Measurements from ENCODE around the gene MBD6. TPM values are rescaled to one million over a fixed set of nuclear protein-coding genes. Genes with fewer than 3 reads are reported as not detected.

MBD6 gene
- total RNA-seq, 2 experiments from 2014 or later, result 53.3 to 53.4 TPM

GRCh38 chr12:57521525-57522010 lies 1.1 kb upstream of the MBD6 start:
- POLR2A ChIA-PET, result no interaction called here
- CTCF ChIA-PET, result no interaction called here

- CTCF ChIA-PET, result no interaction called here
- POLR2A ChIA-PET, result interaction anchor here (1.0 kb wide), 1 partner anchor 32 kb away, joined by 3 read pairs; no protein-coding TSS in a partner anchor
Observed at GRCh38 chr12:57522887-57523705, 472 bp downstream of the MBD6 start.

DNA sequence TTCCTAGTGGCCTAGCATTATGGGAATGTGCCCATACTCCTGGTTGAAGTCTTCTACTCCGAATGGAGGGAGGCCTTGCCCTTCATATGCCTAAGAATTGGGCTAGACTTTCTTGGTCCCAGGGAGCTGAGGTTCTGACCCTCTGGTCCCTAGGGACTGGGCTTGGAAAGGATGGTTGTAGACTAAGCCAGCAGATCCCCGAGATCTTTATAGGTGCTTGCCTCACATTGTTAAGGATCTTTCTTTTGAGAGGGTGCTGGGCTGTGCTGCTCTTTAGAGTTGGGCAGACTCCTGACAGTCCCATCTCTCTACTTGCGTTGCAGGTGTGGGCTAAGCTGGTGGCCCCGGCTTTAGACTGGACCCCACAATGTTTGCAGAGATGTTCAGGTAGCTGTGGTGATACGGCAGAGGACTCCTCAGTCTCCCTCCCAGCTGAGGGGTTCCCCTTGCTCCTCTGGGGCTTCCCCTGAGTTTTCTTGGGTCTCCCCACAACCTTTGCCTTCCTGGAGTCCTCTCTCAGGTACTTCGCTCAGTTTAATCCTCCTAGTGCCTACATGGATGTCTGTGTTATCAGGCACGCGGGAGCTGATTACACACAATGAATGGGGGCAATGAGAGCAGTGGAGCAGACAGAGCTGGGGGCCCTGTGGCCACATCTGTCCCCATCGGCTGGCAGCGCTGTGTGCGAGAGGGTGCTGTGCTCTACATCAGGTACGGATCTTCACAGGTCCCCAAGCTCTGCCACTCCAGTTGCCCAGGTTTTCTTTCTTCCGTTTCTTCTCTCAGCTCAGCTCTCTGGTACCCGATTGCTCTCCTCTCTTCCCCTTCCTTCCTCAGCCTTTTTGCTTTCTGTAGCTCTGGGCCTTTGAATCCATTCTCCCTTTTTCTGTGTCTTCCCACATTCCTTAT lies 1.3 kb downstream of the MBD6 start:
- POLR2A ChIA-PET, result interaction anchor here (0.5 to 1.0 kb wide), 5 partner anchors 23 to 217 kb away, joined by 3 to 4 read pairs (median 3); partner anchors contain the start of gene DCTN2
- CTCF ChIA-PET, result interaction anchor here (0.5 to 1.2 kb wide), 3 partner anchors 21 to 134 kb away, joined by 3 read pairs; no protein-coding TSS in a partner anchor

GRCh38 chr12:57524814-57525614 lies 2.4 kb downstream of the MBD6 start:
- ChIA-PET POLR2A (interaction anchor here (0.8 to 1.0 kb wide), 2 partner anchors 22 to 67 kb away, joined by 3 read pairs; partner anchors contain the start of gene DCTN2), CTCF (interaction anchor here (0.9 to 1.2 kb wide), 2 partner anchors 58 to 133 kb away, joined by 3 read pairs; no protein-coding TSS in a partner anchor)

- POLR2A ChIA-PET, result no interaction called here
- CTCF ChIA-PET, result no interaction called here
Observed at GRCh38 chr12:57525615-57526383, 3.2 kb downstream of the MBD6 start.

- ChIA-PET POLR2A (interaction anchor here (0.6 kb wide), 1 partner anchor 18 kb away, joined by 4 read pairs; no protein-coding TSS in a partner anchor), CTCF (no interaction called here)
Observed at GRCh38 chr12:57526477-57527126, 4.0 kb downstream of the MBD6 start.

DNA sequence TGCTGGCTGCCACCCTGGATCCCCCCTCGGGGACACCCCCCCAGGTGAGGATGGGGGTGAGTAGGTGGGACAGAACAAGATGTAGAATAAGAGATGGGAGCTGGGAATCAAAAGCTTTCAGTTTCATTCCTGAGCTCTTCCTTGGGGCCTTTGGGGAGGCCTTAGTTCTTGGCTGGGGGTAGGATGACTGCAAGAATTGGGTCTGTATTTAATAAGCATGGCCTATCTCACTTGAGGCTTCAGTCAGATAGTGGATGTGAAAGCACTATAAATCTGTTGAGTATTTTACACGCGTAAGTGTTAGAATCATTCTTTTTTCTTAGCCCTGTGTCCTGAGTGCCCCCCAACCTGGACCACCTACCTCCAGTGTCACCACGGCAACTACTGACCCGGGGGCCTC lies 4.6 kb downstream of the MBD6 start:
- POLR2A ChIA-PET, result interaction anchor here (0.6 kb wide), 1 partner anchor 18 kb away, joined by 4 read pairs; no protein-coding TSS in a partner anchor

DNA sequence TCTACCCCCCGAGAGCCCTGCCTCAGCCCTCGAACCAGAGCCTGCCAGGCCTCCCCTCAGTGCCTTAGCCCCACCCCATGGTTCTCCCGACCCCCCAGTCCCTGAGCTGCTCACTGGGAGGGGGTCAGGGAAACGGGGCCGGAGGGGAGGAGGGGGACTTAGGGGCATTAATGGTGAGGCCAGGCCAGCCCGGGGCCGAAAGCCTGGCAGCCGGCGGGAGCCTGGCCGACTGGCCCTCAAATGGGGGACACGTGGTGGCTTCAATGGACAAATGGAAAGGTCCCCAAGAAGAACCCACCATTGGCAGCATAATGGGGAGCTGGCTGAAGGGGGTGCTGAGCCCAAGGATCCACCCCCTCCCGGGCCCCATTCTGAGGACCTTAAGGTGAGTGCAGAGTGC lies 5.6 kb downstream of the MBD6 start:
- ChIA-PET CTCF (no interaction called here), POLR2A (no interaction called here)

More for the DNA sequence above, 4.6 kb downstream of the MBD6 start:
- CTCF ChIA-PET, result no interaction called here

- ChIA-PET CTCF (no interaction called here), POLR2A (no interaction called here)
Observed at GRCh38 chr12:57528831-57529555, 6.4 kb downstream of the MBD6 start.

- POLR2A ChIA-PET, result no interaction called here
- CTCF ChIA-PET, result no interaction called here
Observed at GRCh38 chr12:57529831-57530230, 7.2 kb downstream of the MBD6 start.

GRCh38 chr12:57530396-57531142 lies 7.9 kb downstream of the MBD6 start:
- ChIA-PET CTCF (interaction anchor here (0.6 to 1.7 kb wide), 2 partner anchors 26 to 27 kb away, joined by 3 read pairs; no protein-coding TSS in a partner anchor), POLR2A (interaction anchor here (0.6 kb wide), 1 partner anchor 1251 kb away, joined by 4 read pairs; no protein-coding TSS in a partner anchor)

GRCh38 chr12:57531836-57532235 lies 9.2 kb downstream of the MBD6 start:
- CTCF ChIA-PET, result interaction anchor here (1.7 kb wide), 1 partner anchor 28 kb away, joined by 3 read pairs; no protein-coding TSS in a partner anchor
- POLR2A ChIA-PET, result interaction anchor here (0.9 kb wide), 1 partner anchor 162 kb away, joined by 4 read pairs; the partner anchor contains the start of gene OS9

DNA sequence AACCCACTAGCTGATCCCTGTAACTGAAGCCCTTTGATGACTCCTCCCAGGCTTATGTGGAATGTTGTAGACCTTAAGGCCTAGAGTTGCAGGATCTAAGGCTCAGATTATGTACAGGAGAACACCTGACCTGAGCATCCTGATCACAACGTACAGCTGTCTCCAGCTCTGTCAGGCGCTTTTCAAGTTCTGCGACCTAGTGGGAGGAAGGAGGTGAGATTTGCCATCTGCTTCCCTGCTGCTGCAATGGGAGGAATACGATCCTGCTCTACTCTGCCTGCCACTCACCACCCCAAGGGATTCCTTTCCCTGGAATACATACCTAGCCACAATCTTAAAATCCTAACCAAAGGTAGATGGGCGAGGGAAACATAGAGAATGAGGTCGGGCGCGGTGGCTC lies 10.5 kb downstream of the MBD6 start:
- CTCF ChIA-PET, result no interaction called here

GRCh38 chr12:57534250-57534649 lies 11.6 kb downstream of the MBD6 start:
- POLR2A ChIA-PET, result no interaction called here

More for the DNA sequence above, 10.5 kb downstream of the MBD6 start:
- POLR2A ChIA-PET, result no interaction called here

GRCh38 chr12:57534991-57535543 lies 12.4 kb downstream of the MBD6 start:
- CTCF ChIA-PET, result interaction anchor here (0.8 kb wide), 1 partner anchor 11 kb away, joined by 4 read pairs; no protein-coding TSS in a partner anchor

More at GRCh38 chr12:57534250-57534649, 11.6 kb downstream of the MBD6 start:
- CTCF ChIA-PET, result no interaction called here

More at GRCh38 chr12:57534991-57535543, 12.4 kb downstream of the MBD6 start:
- POLR2A ChIA-PET, result no interaction called here
